HEK293 (cell line): ENCODE data around the gene ARMH2.

Experiments used
- CTCF ChIA-PET: fragments of 350-600 bp; formaldehyde crosslinking; extraction: SDS; loops from one replicate; lab custom pipeline; 2021; ENCODE audit warnings: antibody characterized with exemption; lab: Yijun Ruan, JAX
- POLR2A ChIA-PET: fragments of 300-600 bp; formaldehyde crosslinking; extraction: SDS; loops from one replicate; lab custom pipeline; 2020; ENCODE audit warnings: antibody characterized with exemption, inconsistent platforms; lab: Yijun Ruan, JAX
- H3K27ac ChIP-seq: fragments of 200-500 bp; sonication (Bioruptor generic); 2 replicates; pipeline ENCODE4 v1.5.1; 2014; ENCODE audit warnings: low read depth, low read length, control low read depth, inconsistent platforms; ENCODE audit errors: extremely low read depth
- H3K36me3 ChIP-seq, 2 experiments: fragments of 200-500 bp in 1 of 2; sonication (Bioruptor generic) in 1 of 2; 1 replicate in 1 of 2; 2 replicates in 1 of 2; pipeline ENCODE4 v1.5.1; 2014 to 2017; ENCODE audit warnings: inconsistent platforms in 2 of 2, low read length in 2 of 2; ENCODE audit not compliant: control insufficient read depth in 2 of 2, insufficient read depth in 1 of 2
- H3K4me1 ChIP-seq: fragments of 200-500 bp; sonication (Bioruptor generic); 2 replicates; pipeline ENCODE4 v1.5.1; 2014; ENCODE audit warnings: mild to moderate bottlenecking, low read length, inconsistent platforms; ENCODE audit not compliant: control insufficient read depth, insufficient read depth
- H3K4me3 ChIP-seq: 2 replicates; pipeline ENCODE4 v1.5.1; 2011; ENCODE audit warnings: low read depth, mild to moderate bottlenecking, control low read depth, low read length, moderate library complexity
- H3K9me3 ChIP-seq: fragments of 200-500 bp; sonication (Bioruptor generic); 2 replicates; pipeline ENCODE4 v1.5.1; 2014; ENCODE audit warnings: low read depth, low read length, inconsistent platforms; ENCODE audit not compliant: control insufficient read depth, insufficient read depth
- BCL11B ChIP-seq: fragments of 450-650 bp; formaldehyde crosslinking; IDR thresholded peaks from 2 replicates; pipeline ENCODE4 v1.5.1; 2016; ENCODE audit warnings: low read depth, missing biosample characterization, missing genetic modification characterization
- GLI4 ChIP-seq: fragments of 450-650 bp; formaldehyde crosslinking; IDR thresholded peaks from 2 replicates; pipeline ENCODE4 v1.5.1; 2016; ENCODE audit warnings: missing biosample characterization, missing genetic modification characterization
- HOXC10 ChIP-seq: sonication (generic); formaldehyde crosslinking; IDR thresholded peaks from 2 replicates; pipeline ENCODE4 v1.8.1; 2023; ENCODE audit warnings: mild to moderate bottlenecking, missing genetic modification reagents
- OVOL3 ChIP-seq: fragments of 450-650 bp; formaldehyde crosslinking; IDR thresholded peaks from 2 replicates; pipeline ENCODE4 v1.5.1; 2016; ENCODE audit warnings: missing biosample characterization, missing genetic modification characterization
- PRDM6 ChIP-seq: fragments of 450-650 bp; formaldehyde crosslinking; IDR thresholded peaks from 2 replicates; pipeline ENCODE4 v1.5.1; 2017; ENCODE audit warnings: missing biosample characterization, missing genetic modification characterization
- REST ChIP-seq: fragments of 450-650 bp; formaldehyde crosslinking; IDR thresholded peaks from 2 replicates; pipeline ENCODE4 v1.5.1; 2016; ENCODE audit warnings: missing biosample characterization, missing genetic modification characterization
- SP7 ChIP-seq: fragments of 450-650 bp; formaldehyde crosslinking; IDR thresholded peaks from 2 replicates; pipeline ENCODE4 v1.5.1; 2016; ENCODE audit warnings: missing biosample characterization, missing genetic modification characterization
- TCF7L2 ChIP-seq: IDR thresholded peaks from 2 replicates; pipeline ENCODE4 v1.6.1; 2011; ENCODE audit warnings: low read depth, mild to moderate bottlenecking, inconsistent platforms, low read length, moderate library complexity, borderline replicate concordance
- ZBTB7A ChIP-seq: fragments of 450-650 bp; formaldehyde crosslinking; IDR thresholded peaks from 2 replicates; pipeline ENCODE4 v1.5.1; 2016; ENCODE audit warnings: low read depth, missing biosample characterization, missing genetic modification characterization
- ZFHX2 ChIP-seq: fragments of 450-650 bp; formaldehyde crosslinking; conservative IDR thresholded peaks from 2 replicates; pipeline ENCODE4 v1.5.1; 2016; ENCODE audit warnings: missing biosample characterization, missing genetic modification characterization
- ZNF112 ChIP-seq: fragments of 450-650 bp; formaldehyde crosslinking; IDR thresholded peaks from 2 replicates; pipeline ENCODE4 v1.5.0; 2017; ENCODE audit warnings: missing biosample characterization, missing genetic modification characterization
- ZNF133 ChIP-seq: fragments of 450-650 bp; formaldehyde crosslinking; IDR thresholded peaks from 2 replicates; pipeline ENCODE4 v1.5.1; 2016; ENCODE audit warnings: missing biosample characterization, missing genetic modification characterization
- ZNF16 ChIP-seq: fragments of 450-650 bp; formaldehyde crosslinking; IDR thresholded peaks from 2 replicates; pipeline ENCODE4 v1.5.1; 2016; ENCODE audit warnings: low read depth, missing biosample characterization, missing genetic modification characterization
- ZNF184 ChIP-seq: fragments of 450-650 bp; IDR thresholded peaks from 2 replicates; pipeline ENCODE4 v1.5.1; 2018; ENCODE audit warnings: missing biosample characterization, mild to moderate bottlenecking, missing genetic modification characterization
- ZNF24 ChIP-seq: fragments of 450-650 bp; formaldehyde crosslinking; IDR thresholded peaks from 2 replicates; pipeline ENCODE4 v1.5.1; 2016; ENCODE audit warnings: missing biosample characterization, missing genetic modification characterization
- ZNF350 ChIP-seq: fragments of 450-650 bp; formaldehyde crosslinking; IDR thresholded peaks from 2 replicates; pipeline ENCODE4 v1.5.0; 2017; ENCODE audit warnings: missing biosample characterization, mild to moderate bottlenecking, missing genetic modification characterization
- ZNF362 ChIP-seq: fragments of 450-650 bp; formaldehyde crosslinking; IDR thresholded peaks from 2 replicates; pipeline ENCODE4 v1.5.1; 2016; ENCODE audit warnings: missing biosample characterization, missing genetic modification characterization
- ZNF391 ChIP-seq: fragments of 450-650 bp; formaldehyde crosslinking; IDR thresholded peaks from 2 replicates; pipeline ENCODE4 v1.5.1; 2016; ENCODE audit warnings: low read depth, missing biosample characterization, missing genetic modification characterization, borderline replicate concordance
- ZNF404 ChIP-seq: fragments of 450-650 bp; formaldehyde crosslinking; IDR thresholded peaks from 2 replicates; pipeline ENCODE4 v1.5.1; 2017; ENCODE audit warnings: missing biosample characterization, missing genetic modification characterization
- ZNF426 ChIP-seq: fragments of 450-650 bp; formaldehyde crosslinking; IDR thresholded peaks from 2 replicates; pipeline ENCODE4 v1.5.1; 2017; ENCODE audit warnings: missing biosample characterization, missing genetic modification characterization, mild to moderate bottlenecking, inconsistent platforms, moderate library complexity
- ZNF510 ChIP-seq: fragments of 450-650 bp; formaldehyde crosslinking; IDR thresholded peaks from 2 replicates; pipeline ENCODE4 v1.5.1; 2018; ENCODE audit warnings: mild to moderate bottlenecking, missing genetic modification characterization, missing biosample characterization; ENCODE audit not compliant: insufficient replicate concordance
- ZNF664 ChIP-seq: fragments of 450-650 bp; formaldehyde crosslinking; IDR thresholded peaks from 2 replicates; pipeline ENCODE4 v1.5.1; 2016; ENCODE audit warnings: missing biosample characterization, missing genetic modification characterization
- ZNF677 ChIP-seq: fragments of 450-650 bp; IDR thresholded peaks from 2 replicates; pipeline ENCODE4 v1.5.0; 2018; ENCODE audit warnings: missing biosample characterization, mild to moderate bottlenecking, missing genetic modification characterization, moderate library complexity
- ZNF701 ChIP-seq: fragments of 450-650 bp; formaldehyde crosslinking; IDR thresholded peaks from 2 replicates; pipeline ENCODE4 v1.5.1; 2016; ENCODE audit warnings: missing biosample characterization, missing genetic modification characterization
- ZNF791 ChIP-seq: fragments of 450-650 bp; formaldehyde crosslinking; IDR thresholded peaks from 2 replicates; pipeline ENCODE4 v1.5.1; 2016; ENCODE audit warnings: missing biosample characterization, missing genetic modification characterization
- ZNF792 ChIP-seq: fragments of 450-650 bp; formaldehyde crosslinking; IDR thresholded peaks from 2 replicates; pipeline ENCODE4 v1.5.1; 2016; ENCODE audit warnings: missing biosample characterization, missing genetic modification characterization
- ZSCAN18 ChIP-seq: fragments of 450-650 bp; formaldehyde crosslinking; IDR thresholded peaks from 2 replicates; pipeline ENCODE4 v1.5.1; 2016; ENCODE audit warnings: missing biosample characterization, missing genetic modification characterization

ARMH2 gene

GRCh38 chr6:24807584-24807983, 8.9 kb upstream of the ARMH2 start (continued):
- TF ChIP-seq ZNF391 (tag by site-specific recombination) (no peak), ZSCAN18 (tag by site-specific recombination) (no peak), ZNF16 (tag by site-specific recombination) (no peak), REST (tag by site-specific recombination) (no peak), GLI4 (tag by site-specific recombination) (no peak), ZNF404 (tag by site-specific recombination) (no peak), ZNF24 (tag by site-specific recombination) (no peak), TCF7L2 (no peak), ZNF677 (no peak)

GRCh38 chr6:24802271-24803059, 3.7 kb upstream of the ARMH2 start:
- POLR2A ChIA-PET, result interaction anchor here (0.5 to 0.6 kb wide), 2 partner anchors 94 to 207 kb away, joined by 3 read pairs; no protein-coding TSS in a partner anchor
- H3K4me1 ChIP-seq, result no peaks in the 10 kb centered on the region
- TF ChIP-seq ZBTB7A (tag by site-specific recombination), result no peak
- TF ChIP-seq ZNF510, result no peak
- TF ChIP-seq ZNF362, result no peak
- no peak for TF ChIP-seq OVOL3
- no peak for TF ChIP-seq ZNF184 (tag by site-specific recombination)
- TF ChIP-seq ZNF350 (tag by site-specific recombination), result no peak
- TF ChIP-seq ZNF791 (tag by site-specific recombination), result no peak
- no peak for TF ChIP-seq ZNF112 (tag by site-specific recombination)
- no peak for TF ChIP-seq ZNF426 (tag by site-specific recombination)
- TF ChIP-seq HOXC10 (CRISPR knock-in tag), result no peak
- no peak for TF ChIP-seq PRDM6 (tag by site-specific recombination)
- no peak for TF ChIP-seq ZNF792 (tag by site-specific recombination)
- TF ChIP-seq ZNF701 (tag by site-specific recombination), result no peak
- no peak for TF ChIP-seq SP7 (tag by site-specific recombination)
- TF ChIP-seq ZNF664 (tag by site-specific recombination), result no peak
- TF ChIP-seq ZFHX2, result no peak
- TF ChIP-seq ZNF133 (tag by site-specific recombination), result no peak
- no peak for TF ChIP-seq BCL11B (tag by site-specific recombination)
- no peak overlapping the region for H3K4me3 ChIP-seq
- CTCF ChIA-PET, result interaction anchor here (0.7 to 0.8 kb wide), 2 partner anchors 108 to 132 kb away, joined by 3 read pairs; no protein-coding TSS in a partner anchor
- H3K36me3 ChIP-seq, result no peaks in the 10 kb centered on the region
- H3K9me3 ChIP-seq, result no peaks in the 10 kb centered on the region
- H3K27ac ChIP-seq, result no peak overlapping the region
